Immature natural killer cell (primary cell): ENCODE data around the gene FLT3. TPM values are rescaled to one million over a fixed set of nuclear protein-coding genes. Genes with fewer than 3 reads are reported as not detected.
"Not testable (repeated sequence)": the region's sequence is repeated elsewhere in the genome, so short reads cannot be mapped to it uniquely, and the experiment has no call there.

ENCODE experiments used
- DNase-seq, 3 donors: peaks; one replicate each; pipeline ENCODE4 v3.0.0; 2022; ENCODE audit warnings: mixed read lengths in 1 of 3
- H3K27ac Mint-ChIP-seq, 6 donors: one replicate each; pipeline ENCODE4 v1.8.0; 2020; ENCODE audit warnings: mixed read lengths in 6 of 6, mild to moderate bottlenecking in 5 of 6, inconsistent platforms in 4 of 6, moderate library complexity in 3 of 6
- H3K27me3 Mint-ChIP-seq, 3 donors: one replicate each; pipeline ENCODE4 v1.8.0; 2020 to 2021; ENCODE audit warnings: low read depth in 3 of 3, mild to moderate bottlenecking in 3 of 3, mixed read lengths in 3 of 3, moderate library complexity in 3 of 3, inconsistent platforms in 1 of 3
- H3K36me3 Mint-ChIP-seq, 3 donors: one replicate each; pipeline ENCODE4 v1.8.0; 2020; ENCODE audit warnings: mixed read lengths in 3 of 3, inconsistent platforms in 2 of 3, mild to moderate bottlenecking in 2 of 3
- H3K4me1 Mint-ChIP-seq, 2 donors: one replicate each; pipeline ENCODE4 v1.8.0; 2020; ENCODE audit warnings: inconsistent platforms in 2 of 2, mild to moderate bottlenecking in 2 of 2, mixed read lengths in 2 of 2, moderate library complexity in 1 of 2
- H3K4me3 Mint-ChIP-seq, 5 donors: one replicate each; pipeline ENCODE4 v1.8.0; 2020; ENCODE audit warnings: mild to moderate bottlenecking in 5 of 5, mixed read lengths in 5 of 5, inconsistent platforms in 3 of 5, moderate library complexity in 3 of 5
- H3K9me3 Mint-ChIP-seq, 6 donors: one replicate each; pipeline ENCODE4 v1.8.0; 2020; ENCODE audit warnings: mild to moderate bottlenecking in 6 of 6, mixed read lengths in 6 of 6, inconsistent platforms in 4 of 6, moderate library complexity in 3 of 6
- polyA plus RNA-seq, 3 donors: library from polyadenylated mRNA; unstranded; fragments of 300-500 nt; fragmentation: Illumina TruSeq; gene quantifications; one replicate each; pipeline ENCODE4 v1.2.3, GENCODE V29; 2021

The FLT3 gene
- polyA plus RNA-seq, 3 donors from 2014 or later: 0.80 to 1.6 (median 1.2) TPM

DNA sequence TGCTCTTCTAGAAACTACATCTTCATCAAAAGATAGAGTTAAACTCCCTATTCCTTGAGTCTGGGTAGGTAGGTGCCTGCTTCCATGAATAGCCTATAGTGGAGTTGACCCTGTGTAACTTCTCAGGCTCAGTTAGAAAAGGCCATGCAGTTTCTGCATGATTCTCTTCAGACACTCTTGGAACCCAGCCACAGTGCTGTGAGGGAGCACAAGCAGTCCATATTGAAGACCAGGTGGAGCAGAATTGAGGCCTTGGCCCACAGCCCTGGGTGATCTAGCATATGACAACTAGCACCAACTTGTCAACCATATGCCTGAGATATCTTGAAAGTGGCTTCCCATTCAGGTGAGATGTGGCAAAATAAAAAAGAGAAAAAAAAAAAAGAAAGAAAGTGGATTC lies 27.7 kb upstream of the FLT3 start:
- H3K4me1 Mint-ChIP-seq: no peaks in the 10 kb centered on the region
- peaks cover 0 to 2% (median 0%) of the 10 kb centered on the region in 3 donors for H3K27me3 Mint-ChIP-seq
- no peak overlapping the region for H3K27ac Mint-ChIP-seq
- no peak for DNase-seq
- H3K4me3 Mint-ChIP-seq: no peak overlapping the region
- H3K36me3 Mint-ChIP-seq: no peaks in the 10 kb centered on the region
- no peaks in the 10 kb centered on the region for H3K9me3 Mint-ChIP-seq

- H3K4me3 Mint-ChIP-seq: peak overlapping the region in 1 of 5 donors; percentile 31
- DNase-seq: no peak
- no peak overlapping the region for H3K27ac Mint-ChIP-seq
- H3K9me3 Mint-ChIP-seq: no peaks in the 10 kb centered on the region
- H3K36me3 Mint-ChIP-seq: no peaks in the 10 kb centered on the region
- H3K4me1 Mint-ChIP-seq: no peaks in the 10 kb centered on the region
- peaks cover 3 to 18% (median 3%) of the 10 kb centered on the region in 3 donors for H3K27me3 Mint-ChIP-seq
Observed at GRCh38 chr13:28121224-28121623, 20.8 kb upstream of the FLT3 start.

DNA sequence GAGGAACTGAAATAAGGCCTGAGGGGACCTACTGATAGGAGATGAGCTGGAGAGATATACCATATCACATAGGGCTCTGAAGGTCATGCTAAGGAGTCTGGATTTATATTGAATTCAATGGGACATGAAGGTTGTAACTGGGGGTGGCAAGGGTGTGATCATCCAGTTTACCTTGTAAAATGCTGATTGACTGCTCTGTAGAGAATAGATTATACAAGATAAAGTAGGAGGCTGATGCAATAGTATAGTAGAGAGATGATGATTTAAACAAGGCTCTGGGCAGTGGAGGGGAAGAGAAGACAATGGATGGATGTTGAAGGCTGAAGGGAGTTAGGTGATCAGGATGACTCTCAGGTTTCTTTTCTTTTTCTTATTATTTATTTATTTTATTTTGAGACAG lies 19.9 kb upstream of the FLT3 start:
- no peak for DNase-seq
- Mint-ChIP-seq H3K36me3 (no peaks in the 10 kb centered on the region), H3K9me3 (no peaks in the 10 kb centered on the region), H3K4me3 (no peak overlapping the region), H3K4me1 (no peaks in the 10 kb centered on the region), H3K27me3 (peaks cover 3 to 18% (median 3%) of the 10 kb centered on the region in 3 donors), H3K27ac (no peak overlapping the region)

- no peaks in the 10 kb centered on the region for H3K4me1 Mint-ChIP-seq
- no peak overlapping the region for H3K4me3 Mint-ChIP-seq
- no peak overlapping the region for H3K27ac Mint-ChIP-seq
- no peak for DNase-seq
- H3K9me3 Mint-ChIP-seq: no peaks in the 10 kb centered on the region
- H3K27me3 Mint-ChIP-seq: peaks cover 3 to 18% (median 3%) of the 10 kb centered on the region in 3 donors
- no peaks in the 10 kb centered on the region for H3K36me3 Mint-ChIP-seq
Observed at GRCh38 chr13:28117689-28118377, 17.5 kb upstream of the FLT3 start.

- Mint-ChIP-seq H3K4me1 (no peaks in the 10 kb centered on the region), H3K4me3 (no peak overlapping the region), H3K27me3 (peaks cover 3 to 15% (median 3%) of the 10 kb centered on the region in 3 donors), H3K27ac (no peak overlapping the region), H3K36me3 (no peaks in the 10 kb centered on the region), H3K9me3 (no peaks in the 10 kb centered on the region)
- no peak for DNase-seq
Observed at GRCh38 chr13:28116736-28117135, 16.4 kb upstream of the FLT3 start.

DNA sequence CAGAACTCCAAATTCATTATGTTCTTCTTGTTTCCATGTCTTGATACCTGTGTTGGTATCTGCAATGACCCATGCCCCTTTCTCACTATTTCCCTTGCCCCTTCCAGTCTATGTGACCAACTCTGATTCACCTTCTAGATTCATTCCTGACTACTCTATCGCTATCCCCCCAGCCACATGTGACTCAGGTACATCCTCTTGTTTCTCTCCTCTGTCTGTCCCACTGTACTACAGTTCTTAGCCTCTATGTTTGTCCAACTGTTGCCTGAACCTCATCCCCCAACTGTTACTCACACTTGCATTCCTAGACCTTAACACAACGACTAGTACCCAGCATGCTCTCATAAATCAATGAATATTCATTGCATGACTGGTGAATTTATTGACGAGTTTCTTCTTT lies 10.0 kb upstream of the FLT3 start:
- H3K4me3 Mint-ChIP-seq: no peak overlapping the region
- no peaks in the 10 kb centered on the region for H3K9me3 Mint-ChIP-seq
- H3K27ac Mint-ChIP-seq: no peak overlapping the region
- H3K27me3 Mint-ChIP-seq: peaks cover 0 to 4% (median 0%) of the 10 kb centered on the region in 3 donors
- H3K4me1 Mint-ChIP-seq: no peaks in the 10 kb centered on the region
- no peaks in the 10 kb centered on the region for H3K36me3 Mint-ChIP-seq
- DNase-seq: no peak

DNA sequence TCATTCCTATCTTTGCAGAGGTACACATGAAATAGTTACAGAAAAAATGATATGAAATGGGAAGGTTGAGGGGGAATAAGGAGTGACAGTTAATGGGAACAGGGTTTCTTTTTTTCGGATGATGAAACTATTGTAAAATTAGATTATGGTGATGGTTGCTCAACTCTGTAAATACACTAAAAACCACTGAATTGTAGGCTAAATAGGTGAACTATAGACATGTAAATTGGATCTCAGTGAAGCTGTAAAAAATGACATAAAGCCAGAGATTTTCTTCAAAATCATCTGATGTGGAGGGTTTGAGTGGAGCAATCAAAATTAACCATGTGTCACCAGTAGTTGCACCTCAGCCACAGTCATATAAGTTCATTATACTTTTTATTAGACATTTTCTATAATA lies 6.6 kb upstream of the FLT3 start:
- H3K4me1 Mint-ChIP-seq: no peaks in the 10 kb centered on the region
- no peaks in the 10 kb centered on the region for H3K36me3 Mint-ChIP-seq
- H3K9me3 Mint-ChIP-seq: no peaks in the 10 kb centered on the region
- DNase-seq: no peak
- peaks cover under 1 to 15% (median 2%) of the 10 kb centered on the region in 3 donors for H3K27me3 Mint-ChIP-seq
- no peak overlapping the region for H3K27ac Mint-ChIP-seq
- no peak overlapping the region for H3K4me3 Mint-ChIP-seq

DNA sequence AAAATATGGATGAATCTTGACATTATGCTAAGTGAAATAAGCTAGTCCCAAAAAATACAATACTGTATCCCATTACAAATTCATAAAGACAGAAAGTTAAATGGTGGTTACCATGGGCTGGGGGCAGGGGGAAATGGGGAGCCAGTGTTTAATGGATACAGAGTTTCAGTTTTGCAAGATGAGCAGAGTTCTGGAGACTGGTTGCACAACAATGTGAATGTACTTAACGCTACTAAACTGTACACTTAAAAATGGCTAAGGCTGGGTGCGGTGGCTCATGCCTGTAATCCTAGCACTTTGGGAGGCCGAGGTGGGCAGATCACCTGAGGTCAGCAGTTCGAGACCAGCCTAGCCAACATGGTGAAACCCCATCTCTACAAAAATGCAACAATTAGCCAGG lies 1.5 kb upstream of the FLT3 start:
- not testable (repeated sequence) for H3K27ac Mint-ChIP-seq, H3K9me3 Mint-ChIP-seq, DNase-seq, H3K36me3 Mint-ChIP-seq
- peaks cover 8 to 43% (median 15%) of the 10 kb centered on the region in 3 donors for H3K27me3 Mint-ChIP-seq
- H3K4me3 Mint-ChIP-seq: peak overlapping the region in 1 of 5 donors; percentile 66
- peaks cover 9 to 14% of the 10 kb centered on the region in 2 donors for H3K4me1 Mint-ChIP-seq

GRCh38 chr13:28099396-28100149 lies 803 bp downstream of the FLT3 start:
- no peak for DNase-seq
- H3K9me3 Mint-ChIP-seq: no peaks in the 10 kb centered on the region
- H3K4me1 Mint-ChIP-seq: peaks cover 9 to 14% of the 10 kb centered on the region in 2 donors
- peak overlapping the region; percentile 65 to 82 (median 66) for H3K4me3 Mint-ChIP-seq
- no peak overlapping the region for H3K27ac Mint-ChIP-seq
- H3K27me3 Mint-ChIP-seq: peaks cover 6 to 49% (median 19%) of the 10 kb centered on the region in 3 donors
- no peaks in the 10 kb centered on the region for H3K36me3 Mint-ChIP-seq

- Mint-ChIP-seq H3K4me3 (no peak overlapping the region), H3K36me3 (peaks cover 0 to 4% (median 0%) of the 10 kb centered on the region in 3 donors), H3K27ac (no peak overlapping the region), H3K27me3 (peaks cover 6 to 46% (median 21%) of the 10 kb centered on the region in 3 donors), H3K9me3 (peaks cover 0 to 1% (median 0%) of the 10 kb centered on the region in 6 donors), H3K4me1 (peaks cover 9 to 14% of the 10 kb centered on the region in 2 donors)
- DNase-seq: no peak
Observed at GRCh38 chr13:28097503-28097902, 2.9 kb downstream of the FLT3 start.

DNA sequence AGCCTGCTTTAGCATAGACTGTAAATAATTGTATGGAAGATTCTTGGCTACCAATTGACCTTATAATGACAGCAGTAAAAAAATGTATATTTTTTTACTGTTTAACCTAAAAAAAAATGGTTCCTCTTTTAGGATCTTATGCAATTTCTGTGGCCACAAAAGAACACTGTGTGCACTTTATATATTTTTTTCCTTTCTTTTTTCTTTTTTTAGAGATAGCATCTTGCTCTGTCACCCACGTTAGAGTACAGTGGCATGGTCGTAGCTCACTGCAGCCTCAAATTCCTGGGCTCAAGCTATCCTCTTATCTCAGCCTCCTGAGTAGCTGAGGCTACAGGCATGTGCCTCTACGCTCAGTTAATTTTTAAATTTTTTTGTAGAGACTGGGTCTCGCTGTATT lies 6.1 kb downstream of the FLT3 start:
- Mint-ChIP-seq H3K27me3 (peaks cover 0 to 28% (median 17%) of the 10 kb centered on the region in 3 donors), H3K9me3 (peaks cover 0 to 5% (median 0%) of the 10 kb centered on the region in 6 donors), H3K27ac (no peak overlapping the region), H3K36me3 (peaks cover 0 to 4% (median 0%) of the 10 kb centered on the region in 3 donors), H3K4me3 (no peak overlapping the region), H3K4me1 (peaks cover under 1 to 1% of the 10 kb centered on the region in 2 donors)
- DNase-seq: no peak

DNA sequence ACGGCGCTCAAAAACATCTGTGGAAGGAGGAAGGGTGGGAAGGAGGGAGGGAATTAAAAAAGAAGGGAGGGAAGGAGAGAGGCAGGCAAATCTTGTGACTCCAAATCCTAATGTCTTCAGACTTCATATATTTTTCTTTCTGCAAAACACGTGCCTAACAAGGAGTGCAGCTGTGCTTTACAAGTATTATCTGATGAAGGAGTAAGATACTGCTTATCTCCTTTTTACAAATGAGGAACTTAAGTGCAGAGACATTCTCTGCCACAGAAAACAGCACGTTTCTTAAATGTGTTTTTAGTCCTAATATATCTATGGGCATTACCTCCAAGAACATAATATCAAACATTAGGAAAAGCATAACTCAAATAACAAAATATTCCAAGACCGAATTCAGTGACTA lies 6.5 kb downstream of the FLT3 start:
- Mint-ChIP-seq H3K36me3 (peaks cover 0 to 4% (median 0%) of the 10 kb centered on the region in 3 donors), H3K4me1 (no peaks in the 10 kb centered on the region), H3K27me3 (peaks cover 0 to 26% (median 15%) of the 10 kb centered on the region in 3 donors), H3K4me3 (no peak overlapping the region), H3K27ac (no peak overlapping the region), H3K9me3 (peaks cover 0 to 5% (median 0%) of the 10 kb centered on the region in 6 donors)
- DNase-seq: no peak

GRCh38 chr13:28092431-28092830 lies 7.9 kb downstream of the FLT3 start:
- no peak overlapping the region for H3K27ac Mint-ChIP-seq
- peaks cover 0 to 21% (median 13%) of the 10 kb centered on the region in 3 donors for H3K27me3 Mint-ChIP-seq
- no peaks in the 10 kb centered on the region for H3K4me1 Mint-ChIP-seq
- H3K4me3 Mint-ChIP-seq: no peak overlapping the region
- H3K36me3 Mint-ChIP-seq: peaks cover 0 to 4% (median 0%) of the 10 kb centered on the region in 3 donors
- no peak for DNase-seq
- H3K9me3 Mint-ChIP-seq: peaks cover 0 to 5% (median 0%) of the 10 kb centered on the region in 6 donors

GRCh38 chr13:28089065-28089464 lies 11.3 kb downstream of the FLT3 start:
- Mint-ChIP-seq H3K27me3 (peaks cover 6 to 13% (median 7%) of the 10 kb centered on the region in 3 donors), H3K4me3 (no peak overlapping the region), H3K27ac (no peak overlapping the region), H3K9me3 (peaks cover 0 to 7% (median 0%) of the 10 kb centered on the region in 6 donors), H3K4me1 (no peaks in the 10 kb centered on the region), H3K36me3 (peaks cover 0 to 4% (median 2%) of the 10 kb centered on the region in 3 donors)
- no peak for DNase-seq
